HCT116 (cell line): Measurements from ENCODE around the gene ZNF569. TPM values are rescaled to one million over a fixed set of nuclear protein-coding genes. Genes with fewer than 3 reads are reported as not detected.

Experiments used
- ATAC-seq: fragments of 200-7000 bp; cut with Tn5 transposase; 2 replicates; pipeline ENCODE4 v1.9.1; 2020; ENCODE audit warnings: mild to moderate bottlenecking, moderate library complexity
- BruUV-seq: library from RNA; stranded (reverse); fragments of 400-500 nt; replicated peaks from 2 replicates; lab custom pipeline; 2021; lab: Mats Ljungman, UMichigan
- CTCF ChIA-PET: fragments of 300-600 bp; sonication (Branson Sonifier 250); formaldehyde crosslinking; loops from one replicate; lab custom pipeline; 2021; ENCODE audit warnings: antibody characterized with exemption; lab: Charles Lee
- POLR2A ChIA-PET: fragments of 300-600, 350-600 bp; sonication (Branson Sonifier 250); formaldehyde crosslinking; loops from one replicate; lab custom pipeline; 2021; ENCODE audit warnings: antibody characterized with exemption; lab: Charles Lee
- RAD21 ChIA-PET, 2 experiments: fragments of 300-600 bp; sonication (Branson Sonifier 250); formaldehyde crosslinking; loops; one replicate each; lab custom pipeline; 2023; ENCODE audit warnings: low total read pairs in 2 of 2; ENCODE audit not compliant: uncharacterized antibody in 2 of 2, unreplicated experiment in 2 of 2, low non-redundant PET in 1 of 2; lab: Charles Lee
- DNase-seq: peaks from one replicate; pipeline ENCODE4 v3.0.0-alpha.2; 2010; ENCODE audit warnings: low read depth, low spot score
- H2AFZ ChIP-seq: fragments of 200-600 bp; shearing (Covaris generic), sonication (generic); 2 replicates; pipeline ENCODE4 v1.6.1; 2017; ENCODE audit warnings: low read depth, mixed run types, mixed read lengths, antibody characterized with exemption, low read length; ENCODE audit not compliant: poor library complexity, severe bottlenecking
- H3K27ac ChIP-seq: 2 replicates; pipeline ENCODE4 v1.5.1; 2012; ENCODE audit warnings: low read depth, low read length
- H3K27me3 ChIP-seq: fragments of 200-600 bp; sonication (generic); 2 replicates; pipeline ENCODE4 v1.6.1; 2016; ENCODE audit warnings: mixed run types, low read length, mixed read lengths; ENCODE audit not compliant: insufficient read depth
- H3K36me3 ChIP-seq, 2 experiments: fragments of 200-500 bp in 1 of 2; fragments of 200-600 bp in 1 of 2; sonication (Bioruptor generic) in 1 of 2; sonication (generic) in 1 of 2; 2 replicates each; pipeline versions ENCODE4 v1.5.1 to v1.6.1; 2014 to 2016; ENCODE audit warnings: low read length in 2 of 2, inconsistent platforms in 1 of 2, mixed read lengths in 1 of 2, mixed run types in 1 of 2; ENCODE audit not compliant: insufficient read depth in 2 of 2, control insufficient read depth in 1 of 2
- H3K4me1 ChIP-seq, 2 experiments: fragments of 200-600 bp in 1 of 2; sonication (generic) in 1 of 2; 2 replicates each; pipeline versions ENCODE4 v1.5.1 to v1.6.1; 2012 to 2017; ENCODE audit warnings: low read length in 2 of 2, inconsistent platforms in 1 of 2, mild to moderate bottlenecking in 1 of 2, mixed read lengths in 1 of 2, mixed run types in 1 of 2, moderate library complexity in 1 of 2; ENCODE audit not compliant: insufficient read depth in 2 of 2, control insufficient read depth in 1 of 2
- H3K4me2 ChIP-seq: fragments of 200-600 bp; sonication (generic); 2 replicates; pipeline ENCODE4 v1.6.1; 2017; ENCODE audit warnings: mixed run types, low read length, mixed read lengths
- H3K4me3 ChIP-seq, 2 experiments: fragments of 200-600 bp in 1 of 2; sonication (generic) in 1 of 2; replicated peaks in 1 of 2; 2 replicates each; pipeline ENCODE4 v1.5.1; 2011 to 2016; ENCODE audit warnings: low read length in 2 of 2, control low read depth in 1 of 2, low read depth in 1 of 2, mild to moderate bottlenecking in 1 of 2, mixed read lengths in 1 of 2, mixed run types in 1 of 2
- H3K79me2 ChIP-seq: fragments of 200-600 bp; sonication (generic); 2 replicates; pipeline ENCODE4 v1.6.1; 2017; ENCODE audit warnings: mild to moderate bottlenecking, mixed run types, low read length, moderate library complexity, mixed read lengths; ENCODE audit not compliant: insufficient read depth
- H3K9ac ChIP-seq: fragments of 200-600 bp; sonication (generic); 2 replicates; pipeline ENCODE4 v1.6.1; 2016; ENCODE audit warnings: low read length, mixed read lengths
- H3K9me2 ChIP-seq: fragments of 200-600 bp; sonication (generic), shearing (Covaris generic); 2 replicates; pipeline ENCODE4 v1.6.1; 2017; ENCODE audit warnings: mixed run types, mild to moderate bottlenecking, moderate library complexity; ENCODE audit not compliant: insufficient read depth
- H3K9me3 ChIP-seq, 2 experiments: fragments of 200-500 bp in 1 of 2; fragments of 200-600 bp in 1 of 2; sonication (Bioruptor generic) in 1 of 2; sonication (generic) in 1 of 2; 2 replicates each; pipeline ENCODE4 v1.6.1; 2014 to 2017; ENCODE audit warnings: low read length in 2 of 2, mixed read lengths in 2 of 2, inconsistent platforms in 1 of 2, low read depth in 1 of 2, mild to moderate bottlenecking in 1 of 2, mixed run types in 1 of 2, moderate library complexity in 1 of 2; ENCODE audit not compliant: control insufficient read depth in 1 of 2, insufficient read depth in 1 of 2
- H4K20me1 ChIP-seq: fragments of 200-600 bp; sonication (generic), shearing (Covaris generic); 2 replicates; pipeline ENCODE4 v1.6.1; 2017; ENCODE audit warnings: mixed run types, mild to moderate bottlenecking, moderate library complexity; ENCODE audit not compliant: insufficient read depth
- CBX3 ChIP-seq: IDR thresholded peaks from 2 replicates; pipeline ENCODE4 v1.6.1; 2012; ENCODE audit warnings: low read depth
- CEBPB ChIP-seq: IDR thresholded peaks from 2 replicates; pipeline ENCODE4 v1.6.1; 2012; ENCODE audit warnings: low read depth
- EGR1 ChIP-seq: IDR thresholded peaks from 2 replicates; pipeline ENCODE4 v1.6.1; 2012; ENCODE audit warnings: low read depth
- ELF1 ChIP-seq: IDR thresholded peaks from 2 replicates; pipeline ENCODE4 v1.6.1; 2012; ENCODE audit warnings: low read depth, borderline replicate concordance
- EZH2 ChIP-seq: fragments of 200-600 bp; sonication (generic); IDR thresholded peaks from 2 replicates; pipeline ENCODE4 v1.6.1; 2017; ENCODE audit warnings: antibody characterized with exemption, mixed run types
- EZH2phosphoT487 ChIP-seq: fragments of 200-600 bp; IDR thresholded peaks from 2 replicates; pipeline ENCODE4 v1.6.1; 2018; ENCODE audit warnings: antibody characterized with exemption, borderline replicate concordance
- FOSL1 ChIP-seq: IDR thresholded peaks from 2 replicates; pipeline ENCODE4 v1.6.1; 2012; ENCODE audit warnings: low read depth
- JUND ChIP-seq: IDR thresholded peaks from 2 replicates; pipeline ENCODE4 v1.6.1; 2012
- POLR2A ChIP-seq: IDR thresholded peaks from 2 replicates; pipeline ENCODE4 v1.7.0; 2011; ENCODE audit warnings: borderline replicate concordance; ENCODE audit not compliant: insufficient read depth, insufficient read length; ENCODE audit errors: extremely low read depth
- POLR2AphosphoS5 ChIP-seq: IDR thresholded peaks from 2 replicates; pipeline ENCODE4 v1.6.1; 2011; ENCODE audit warnings: mild to moderate bottlenecking, low read depth, low read length, moderate library complexity
- RAD21 ChIP-seq: IDR thresholded peaks from 2 replicates; pipeline ENCODE4 v1.6.1; 2012; ENCODE audit warnings: low read depth, mild to moderate bottlenecking
- REST ChIP-seq: IDR thresholded peaks from 2 replicates; pipeline ENCODE4 v1.6.1; 2012; ENCODE audit warnings: low read depth
- SRF ChIP-seq: IDR thresholded peaks from 2 replicates; pipeline ENCODE4 v1.6.1; 2012; ENCODE audit warnings: low read depth
- YY1 ChIP-seq: IDR thresholded peaks from 2 replicates; pipeline ENCODE4 v1.6.1; 2011; ENCODE audit warnings: low read length, low read depth, moderate library complexity, mild to moderate bottlenecking; ENCODE audit not compliant: insufficient replicate concordance; ENCODE audit errors: extremely low read depth
- ZFX ChIP-seq: fragments of 450-650 bp; IDR thresholded peaks from 2 replicates; pipeline ENCODE4 v1.6.1; 2017
- ZNF274 ChIP-seq: fragments of 200-500 bp; sonication (Bioruptor generic); IDR thresholded peaks from 2 replicates; pipeline ENCODE4 v1.6.1; 2014; ENCODE audit warnings: mild to moderate bottlenecking, low read depth, low read length, inconsistent platforms
- intact Hi-C: fragments of 100-400 bp; cut with micrococcal nuclease; formaldehyde crosslinking; loops from 2 replicates; pipeline ENCODE4 v1.10.0; 2022
- total RNA-seq: library from RNA; stranded (reverse); gene quantifications from one replicate; pipeline ENCODE4 v1.2.1, GENCODE V29; 2021; ENCODE audit not compliant: unreplicated experiment
- TF ChIP-seq, protein P1 (sequence below): IDR thresholded peaks from 2 replicates; pipeline ENCODE4 v1.6.1; 2012
- TF ChIP-seq, protein P2 (sequence below), 3 experiments: fragments of 200-600 bp in 1 of 3; sonication (generic) in 1 of 3; IDR thresholded peaks in 2 of 3; conservative IDR thresholded peaks in 1 of 3; 2 replicates each; pipeline ENCODE4 v1.5.1; 2012 to 2017; ENCODE audit warnings: low read depth in 2 of 3, low read length in 2 of 3, antibody characterized with exemption in 1 of 3, borderline replicate concordance in 1 of 3, control low read depth in 1 of 3, mild to moderate bottlenecking in 1 of 3, mixed read lengths in 1 of 3, mixed run types in 1 of 3, moderate library complexity in 1 of 3; ENCODE audit not compliant: insufficient read depth in 1 of 3

ZNF569 gene
- total RNA-seq, 1 experiment from 2014 or later = not detected

DNA sequence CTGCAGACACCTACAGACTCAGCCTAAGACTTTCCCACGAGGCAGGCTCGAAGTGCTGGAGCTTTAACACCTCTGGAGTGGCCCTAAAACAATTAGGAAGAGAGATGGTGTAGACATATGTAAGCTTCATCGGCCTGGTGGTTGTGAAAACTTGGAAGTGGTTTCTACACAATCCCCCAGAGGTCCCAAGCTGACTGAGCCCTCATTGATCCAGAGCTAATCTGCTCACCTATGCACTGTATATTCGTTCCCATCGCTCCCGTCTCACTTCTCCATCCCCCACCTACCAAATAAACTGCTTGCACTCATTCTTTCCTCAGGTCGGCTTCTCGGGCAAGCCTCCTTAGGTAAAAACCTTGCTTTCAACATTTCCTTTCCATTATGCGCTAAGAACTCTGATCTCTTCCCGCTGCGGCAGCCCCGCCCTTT is 38.7 kb upstream of the ZNF569 start:
- no peaks in the 10 kb centered on the region for H3K27me3 ChIP-seq
- no peak overlapping the region for H2AFZ ChIP-seq
- ChIA-PET RAD21 (no interaction called here), POLR2A (no interaction called here), CTCF (no interaction called here)
- H3K4me2 ChIP-seq = no peak overlapping the region
- intact Hi-C loops = no loop called here
- no peaks in the 10 kb centered on the region for H3K36me3 ChIP-seq
- TF ChIP-seq YY1 (no peak), CEBPB (no peak), ELF1 (no peak), RAD21 (no peak)
- H3K4me1 ChIP-seq = no peaks in the 10 kb centered on the region
- H3K9ac ChIP-seq = no peak overlapping the region
- no peak for DNase-seq
- H3K9me2 ChIP-seq = no peaks in the 10 kb centered on the region
- no peak overlapping the region for H3K4me3 ChIP-seq
- peaks cover 8 to 29% of the 10 kb centered on the region in 2 experiments; a peak in 2 of 4 replicates for H3K9me3 ChIP-seq
- no peaks in the 10 kb centered on the region for H4K20me1 ChIP-seq
- no peaks in the 10 kb centered on the region for H3K79me2 ChIP-seq
- BruUV-seq = no TSS peak
- H3K27ac ChIP-seq = no peak overlapping the region
- ATAC-seq = no peak

- no TSS peak for BruUV-seq
- DNase-seq (no peak), ATAC-seq (no peak)
- Histone ChIP-seq H3K27ac (no peak overlapping the region), H3K9me2 (no peaks in the 10 kb centered on the region), H2AFZ (no peak overlapping the region), H3K4me1 (no peaks in the 10 kb centered on the region), H3K79me2 (no peaks in the 10 kb centered on the region), H3K4me3 (no peak overlapping the region), H3K9ac (no peak overlapping the region), H3K4me2 (no peak overlapping the region), H3K36me3 (no peaks in the 10 kb centered on the region), H4K20me1 (no peaks in the 10 kb centered on the region), H3K9me3 (peaks cover 9 to 15% of the 10 kb centered on the region in 2 experiments; a peak in 3 of 4 replicates), H3K27me3 (no peaks in the 10 kb centered on the region)
- ChIA-PET RAD21 (no interaction called here), POLR2A (no interaction called here), CTCF (no interaction called here)
- intact Hi-C loops = no loop called here
- TF ChIP-seq, protein P1, sequence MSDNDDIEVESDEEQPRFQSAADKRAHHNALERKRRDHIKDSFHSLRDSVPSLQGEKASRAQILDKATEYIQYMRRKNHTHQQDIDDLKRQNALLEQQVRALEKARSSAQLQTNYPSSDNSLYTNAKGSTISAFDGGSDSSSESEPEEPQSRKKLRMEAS = no peak
- TF ChIP-seq ZFX = no peak
- TF ChIP-seq CBX3 = no peak
- TF ChIP-seq ELF1 = no peak
- no peak for TF ChIP-seq EZH2phosphoT487
- TF ChIP-seq, protein P2, sequence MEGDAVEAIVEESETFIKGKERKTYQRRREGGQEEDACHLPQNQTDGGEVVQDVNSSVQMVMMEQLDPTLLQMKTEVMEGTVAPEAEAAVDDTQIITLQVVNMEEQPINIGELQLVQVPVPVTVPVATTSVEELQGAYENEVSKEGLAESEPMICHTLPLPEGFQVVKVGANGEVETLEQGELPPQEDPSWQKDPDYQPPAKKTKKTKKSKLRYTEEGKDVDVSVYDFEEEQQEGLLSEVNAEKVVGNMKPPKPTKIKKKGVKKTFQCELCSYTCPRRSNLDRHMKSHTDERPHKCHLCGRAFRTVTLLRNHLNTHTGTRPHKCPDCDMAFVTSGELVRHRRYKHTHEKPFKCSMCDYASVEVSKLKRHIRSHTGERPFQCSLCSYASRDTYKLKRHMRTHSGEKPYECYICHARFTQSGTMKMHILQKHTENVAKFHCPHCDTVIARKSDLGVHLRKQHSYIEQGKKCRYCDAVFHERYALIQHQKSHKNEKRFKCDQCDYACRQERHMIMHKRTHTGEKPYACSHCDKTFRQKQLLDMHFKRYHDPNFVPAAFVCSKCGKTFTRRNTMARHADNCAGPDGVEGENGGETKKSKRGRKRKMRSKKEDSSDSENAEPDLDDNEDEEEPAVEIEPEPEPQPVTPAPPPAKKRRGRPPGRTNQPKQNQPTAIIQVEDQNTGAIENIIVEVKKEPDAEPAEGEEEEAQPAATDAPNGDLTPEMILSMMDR (IDR thresholded peaks at IDR 0.05 in 2 of 3, conservative IDR thresholded peaks at IDR 0.05 in 1 of 3; ENCODE audit: borderline replicate concordance in 1 of 3, insufficient read depth in 1 of 3, low read depth in 2 of 3, low read length in 2 of 3) = no peak
- no peak for TF ChIP-seq EGR1
- no peak for TF ChIP-seq CEBPB
- TF ChIP-seq EZH2 = no peak
- TF ChIP-seq FOSL1 = no peak
- no peak for TF ChIP-seq ZNF274
- TF ChIP-seq REST = no peak
- TF ChIP-seq POLR2AphosphoS5 = no peak
- no peak for TF ChIP-seq JUND
- no peak for TF ChIP-seq POLR2A
- no peak for TF ChIP-seq SRF
Measured at GRCh38 chr19:37492213-37492612, 25.0 kb upstream of the ZNF569 start.
